NCI-H1417 treated with DMSO at 0.1 percent for 48 hours (cell line): ENCODE data around the gene KIAA1958.

Experiments used
- DNase-seq: peaks from one replicate; lab custom pipeline; 2025; lab: John Stamatoyannopoulos, UW

Gene KIAA1958

GRCh38 chr9:112604790-112605189, 118.2 kb downstream of the KIAA1958 start:
- no peak for DNase-seq

GRCh38 chr9:112605518-112605917, 118.9 kb downstream of the KIAA1958 start:
- DNase-seq, result no peak

GRCh38 chr9:112605963-112606699, 119.5 kb downstream of the KIAA1958 start:
- no peak for DNase-seq

- no peak for DNase-seq
These were observed 122.2 kb downstream of the KIAA1958 start for GRCh38 chr9:112608851-112609250.

- DNase-seq, result no peak
These were observed 129.1 kb downstream of the KIAA1958 start for GRCh38 chr9:112615584-112616266.

DNA sequence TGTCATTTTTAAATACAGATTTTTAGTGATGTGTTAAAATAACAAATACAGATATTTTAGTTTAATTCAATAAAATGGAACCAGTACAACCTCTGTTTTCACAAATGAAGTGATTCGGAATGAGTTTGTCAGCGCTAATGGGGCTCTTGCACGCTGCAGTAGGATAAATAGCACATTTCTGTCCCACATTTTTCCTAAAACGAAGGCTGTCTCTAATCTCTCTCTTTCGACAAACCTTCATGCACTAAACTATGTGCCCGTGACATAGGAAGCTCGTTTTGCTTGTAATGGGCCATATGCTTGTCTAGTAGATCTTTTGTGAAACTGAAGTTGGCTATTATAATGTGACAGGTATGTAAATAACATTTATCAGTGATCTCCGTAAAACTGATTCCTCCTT, 130.7 kb downstream of the KIAA1958 start:
- DNase-seq, result no peak

DNA sequence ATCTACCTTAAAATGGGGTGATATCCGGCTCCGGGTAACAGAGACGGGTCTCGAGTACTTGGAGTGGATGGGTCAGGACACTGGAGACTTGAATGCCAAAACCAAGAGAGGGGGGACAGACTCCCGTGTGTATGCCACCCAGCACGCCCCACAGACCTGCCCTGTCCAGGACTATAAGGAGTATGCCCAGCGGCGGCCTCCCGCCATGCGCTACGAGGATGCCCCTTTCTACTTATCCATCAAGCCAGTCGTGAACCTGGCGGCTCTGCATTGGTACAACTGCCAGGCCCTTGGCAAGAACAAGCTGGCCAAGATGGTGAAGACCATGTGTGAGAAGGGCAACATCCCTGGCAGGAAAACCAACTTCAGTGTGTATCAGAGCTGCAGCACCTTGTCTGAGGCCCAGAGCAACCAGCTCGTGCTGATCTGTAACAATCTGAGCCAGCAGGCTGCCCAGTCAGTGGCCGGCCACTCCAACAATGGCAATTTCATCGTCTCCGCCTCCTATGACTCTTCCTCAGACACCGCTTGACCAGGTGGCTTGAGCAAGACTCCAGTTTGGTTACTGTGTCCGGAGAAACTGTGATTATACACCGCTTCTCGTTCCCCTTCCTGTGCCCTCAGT, 131.9 kb downstream of the KIAA1958 start:
- no peak for DNase-seq

DNA sequence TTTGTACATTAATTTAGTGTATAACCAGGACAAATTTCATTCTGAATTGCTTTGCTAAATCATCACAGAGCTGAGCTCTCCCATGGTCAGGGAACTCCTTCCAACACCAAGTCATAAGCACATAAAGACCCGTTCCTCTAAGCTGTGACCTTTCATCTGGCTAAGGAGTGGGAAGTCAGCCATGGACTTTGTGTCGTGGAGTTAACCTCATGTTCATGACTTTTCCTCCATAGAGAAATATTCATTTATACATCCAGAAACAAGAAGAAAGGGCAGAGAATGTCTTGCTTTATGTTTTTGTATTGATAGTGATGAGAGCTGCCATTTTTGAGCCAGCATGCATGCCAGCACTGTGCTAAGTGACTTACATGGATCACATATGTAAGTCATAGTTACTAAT, 133.8 kb downstream of the KIAA1958 start:
- no peak for DNase-seq

GRCh38 chr9:112621018-112621655, 134.5 kb downstream of the KIAA1958 start:
- DNase-seq, result no peak

- no peak for DNase-seq
These were observed 136.6 kb downstream of the KIAA1958 start for GRCh38 chr9:112623198-112623597.

GRCh38 chr9:112624711-112625707, 138.4 kb downstream of the KIAA1958 start:
- DNase-seq, result no peak

DNA sequence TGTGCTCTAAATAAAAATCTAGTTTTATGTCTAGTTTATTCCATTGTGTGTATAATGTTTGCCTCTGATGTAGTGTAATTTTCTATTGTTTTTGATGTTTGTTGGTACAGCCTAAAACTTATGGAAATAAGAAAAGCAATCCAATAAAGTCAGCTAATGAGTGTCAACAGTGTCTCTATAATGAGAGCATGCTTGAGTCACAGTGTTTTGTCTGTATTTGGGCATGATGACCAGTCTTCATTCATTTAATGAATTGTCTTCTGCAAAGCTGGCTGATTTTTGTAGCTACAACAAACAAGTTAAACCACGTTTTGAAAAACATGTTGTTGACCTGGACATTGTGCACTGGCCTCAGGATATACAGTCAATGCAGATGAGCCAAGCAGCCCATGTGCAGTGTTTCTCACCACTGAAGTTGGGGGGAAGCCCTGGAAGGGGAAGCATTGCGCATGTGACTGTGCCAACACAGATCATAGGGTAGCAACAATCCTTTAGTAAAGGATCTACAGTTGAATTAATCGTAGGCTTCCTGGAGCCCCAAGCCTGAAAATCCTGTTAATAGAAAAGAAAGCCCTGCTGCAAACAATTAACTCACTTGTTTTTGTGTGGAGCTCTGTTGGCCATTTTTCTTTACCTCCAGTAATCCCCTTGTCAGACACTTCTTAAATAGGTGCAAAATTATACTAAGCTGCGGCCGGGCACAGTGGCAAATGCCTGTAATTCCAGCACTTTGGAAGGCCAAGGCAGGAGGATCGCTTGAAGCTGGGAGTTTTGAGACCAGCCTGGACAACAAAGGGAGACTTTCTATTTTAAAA, 143.3 kb downstream of the KIAA1958 start:
- no peak for DNase-seq

GRCh38 chr9:112631313-112632070, 144.9 kb downstream of the KIAA1958 start:
- DNase-seq, result no peak

DNA sequence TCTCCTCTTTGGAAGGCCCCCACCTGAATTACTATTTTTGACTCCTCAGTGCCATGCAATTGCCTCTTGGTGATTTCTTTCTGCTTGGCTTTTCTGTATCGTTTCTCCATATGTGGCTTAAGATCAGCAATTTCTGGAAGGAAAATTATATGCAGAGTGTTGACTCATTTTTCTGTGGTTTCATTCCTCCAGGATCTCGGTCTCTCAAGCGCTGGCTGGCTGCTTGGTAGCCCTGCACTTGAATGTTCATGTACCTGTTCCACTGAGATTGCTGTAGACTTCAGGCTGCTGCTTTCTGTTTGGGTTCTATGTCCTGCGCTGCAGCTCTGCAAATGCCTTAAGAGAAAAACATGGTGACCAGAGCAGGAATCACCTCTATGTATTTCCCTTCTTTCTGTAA, 153.7 kb downstream of the KIAA1958 start:
- no peak for DNase-seq

GRCh38 chr9:112642126-112642525, 155.5 kb downstream of the KIAA1958 start:
- DNase-seq, result no peak

DNA sequence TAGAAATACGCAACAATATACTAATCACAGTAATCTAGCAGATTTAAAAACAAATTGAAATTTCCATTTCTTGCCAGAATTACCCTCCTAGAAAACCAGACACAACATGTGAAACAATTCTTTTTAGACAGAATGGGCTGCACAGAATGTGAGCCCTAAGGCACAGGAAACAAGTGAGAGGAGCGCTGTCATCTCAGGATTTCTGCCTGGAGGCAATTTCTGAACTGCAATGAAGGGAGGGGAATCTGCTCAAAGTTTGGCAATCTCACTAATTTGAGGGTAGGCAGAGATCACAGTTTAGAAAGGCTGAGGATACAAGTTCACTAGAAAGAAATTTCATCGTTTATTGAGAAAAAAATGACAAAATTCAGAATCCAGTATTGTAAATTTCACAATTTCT, 161.0 kb downstream of the KIAA1958 start:
- no peak for DNase-seq

DNA sequence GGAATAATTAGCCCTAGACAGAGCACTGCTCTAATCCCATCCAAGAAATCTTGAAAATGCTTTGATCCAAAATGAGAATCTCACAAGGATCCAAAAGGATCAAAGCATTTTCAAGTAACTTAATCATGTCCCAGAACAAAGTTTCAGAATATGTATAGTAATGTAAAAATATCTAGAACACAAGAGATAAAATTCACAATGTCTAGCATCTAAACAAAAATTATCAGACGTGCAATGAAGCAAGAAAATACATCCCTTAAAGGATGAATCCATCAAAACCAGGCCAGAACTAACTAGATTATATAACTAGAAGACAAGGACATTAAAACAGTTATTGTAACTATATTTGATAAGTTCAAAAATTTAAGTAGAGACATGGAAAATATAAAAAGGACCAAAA, 162.0 kb downstream of the KIAA1958 start:
- DNase-seq, result no peak

DNA sequence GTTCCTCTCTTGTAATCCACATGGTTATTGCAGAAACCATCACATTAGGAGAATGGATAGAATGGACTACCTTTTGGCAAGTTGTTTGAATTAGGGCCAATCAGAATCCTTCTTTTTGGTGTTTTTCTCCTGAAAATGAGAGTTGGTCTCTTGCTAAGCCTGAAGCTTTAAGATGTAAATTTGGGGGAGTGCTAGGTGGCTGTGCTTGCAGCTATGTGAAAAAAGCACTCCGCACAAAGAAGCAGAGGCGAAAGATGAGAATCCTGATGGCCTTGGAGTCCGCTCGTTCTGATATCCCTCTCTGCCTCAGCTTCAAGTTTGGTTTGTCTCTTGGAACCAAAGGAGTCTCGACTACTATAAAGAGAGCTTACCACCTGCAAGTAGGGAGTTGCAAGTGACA, 167.7 kb downstream of the KIAA1958 start:
- no peak for DNase-seq

DNA sequence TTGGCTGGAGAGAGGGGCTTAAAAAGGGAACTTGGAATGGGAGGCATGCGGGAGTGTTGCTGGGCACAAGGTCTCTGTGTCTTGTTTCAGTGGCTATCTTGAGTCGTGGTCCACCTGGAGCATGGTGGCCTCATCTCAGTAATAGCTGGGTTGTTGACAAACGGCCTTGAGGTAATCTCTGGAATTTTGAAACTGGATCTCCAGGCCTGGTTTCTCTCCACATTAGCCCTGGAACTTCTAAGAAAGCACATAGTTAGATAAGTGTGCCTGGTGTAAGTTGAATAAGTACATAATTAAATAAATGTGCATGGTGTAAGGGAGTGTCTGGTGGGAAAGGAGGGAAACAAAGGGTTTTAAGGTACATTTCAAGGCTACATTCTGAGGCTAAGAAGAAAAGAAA, 169.0 kb downstream of the KIAA1958 start:
- no peak for DNase-seq

- DNase-seq, result no peak
These were observed 173.3 kb downstream of the KIAA1958 start for GRCh38 chr9:112659906-112660305.
